H1 (cell line): Measurements from ENCODE around the gene ALS2CL. TPM values are rescaled to one million over a fixed set of nuclear protein-coding genes. Genes with fewer than 3 reads are reported as not detected.

Source experiments
- CTCF ChIA-PET: fragments of 300-600 bp; sonication (Branson Sonifier 250); formaldehyde crosslinking; loops from one replicate; lab custom pipeline; 2021; ENCODE audit not compliant: partially characterized antibody; lab: Charles Lee
- POLR2A ChIA-PET: fragments of 300-600 bp; sonication (Branson Sonifier 250); formaldehyde crosslinking; loops from one replicate; lab custom pipeline; 2021; ENCODE audit warnings: inconsistent platforms; ENCODE audit not compliant: partially characterized antibody; lab: Charles Lee
- DNase-seq, 2 experiments: peaks; one replicate each; pipeline versions ENCODE4 v3.0.0 to v3.0.0-alpha.2; 2010 to 2022; ENCODE audit warnings: low spot score in 2 of 2, low read depth in 1 of 2, mixed read lengths in 1 of 2
- FAIRE-seq: peaks from 2 replicates; lab custom pipeline; 2011; peaks lifted over from hg19 to GRCh38; lab: Jason Lieb, UNC
- H2AFZ ChIP-seq: 2 replicates; pipeline ENCODE4 v1.8.1; 2012; ENCODE audit warnings: low read length, inconsistent platforms
- H2AK5ac ChIP-seq: 2 replicates; pipeline ENCODE4 v1.6.1; 2013; ENCODE audit warnings: low read depth, low read length
- H2BK120ac ChIP-seq: replicated peaks from 2 replicates; pipeline ENCODE3; 2013; ENCODE audit warnings: low read depth, low read length, inconsistent platforms
- H2BK12ac ChIP-seq: 2 replicates; pipeline ENCODE4 v1.6.1; 2013; ENCODE audit warnings: low read depth, low read length
- H2BK15ac ChIP-seq: 2 replicates; pipeline ENCODE4 v1.6.1; 2013; ENCODE audit warnings: low read length
- H2BK20ac ChIP-seq: 2 replicates; pipeline ENCODE4 v1.6.1; 2013; ENCODE audit warnings: low read length
- H2BK5ac ChIP-seq: 2 replicates; pipeline ENCODE4 v1.6.1; 2013; ENCODE audit warnings: low read depth, low read length
- H3K14ac ChIP-seq: 2 replicates; pipeline ENCODE4 v1.6.1; 2013; ENCODE audit warnings: inconsistent platforms; ENCODE audit not compliant: insufficient read length
- H3K18ac ChIP-seq: 2 replicates; pipeline ENCODE4 v1.6.1; 2013; ENCODE audit warnings: low read length; ENCODE audit errors: extremely low read depth
- H3K23ac ChIP-seq: 2 replicates; pipeline ENCODE4 v1.6.1; 2013; ENCODE audit warnings: inconsistent platforms; ENCODE audit not compliant: insufficient read length
- H3K23me2 ChIP-seq: 2 replicates; pipeline ENCODE4 v1.6.1; 2013; ENCODE audit warnings: low read depth, low read length
- H3K27ac ChIP-seq: 2 replicates; pipeline ENCODE4 v1.6.1; 2011; ENCODE audit warnings: low read depth, low read length, inconsistent platforms
- H3K27me3 ChIP-seq, 4 experiments: replicated peaks in 1 of 4; 1 replicate in 1 of 4; 2 replicates in 3 of 4; pipeline versions ENCODE4 v1.6.1 to v1.8.1; 2011 to 2013; ENCODE audit warnings: low read length in 3 of 4, mild to moderate bottlenecking in 3 of 4, inconsistent platforms in 2 of 4, mixed read lengths in 2 of 4, moderate library complexity in 1 of 4; ENCODE audit not compliant: control insufficient read depth in 3 of 4, insufficient read depth in 3 of 4; ENCODE audit errors: extremely low read depth in 1 of 4
- H3K36me3 ChIP-seq, 4 experiments: 2 replicates each; pipeline versions ENCODE4 v1.6.1 to v1.8.1; 2011 to 2013; ENCODE audit warnings: mild to moderate bottlenecking in 4 of 4, low read length in 3 of 4, moderate library complexity in 2 of 4, control low read depth in 1 of 4, inconsistent platforms in 1 of 4; ENCODE audit not compliant: insufficient read depth in 4 of 4, control insufficient read depth in 2 of 4
- H3K4ac ChIP-seq: replicated peaks from 2 replicates; pipeline ENCODE3; 2013; ENCODE audit warnings: low read length, low read depth, mixed read lengths, inconsistent platforms; ENCODE audit not compliant: insufficient read length
- H3K4me1 ChIP-seq, 4 experiments: replicated peaks in 1 of 4; 1 replicate in 1 of 4; 2 replicates in 3 of 4; pipeline versions ENCODE4 v1.6.1 to v1.8.1; 2011 to 2013; ENCODE audit warnings: low read length in 3 of 4, inconsistent platforms in 2 of 4, mixed read lengths in 1 of 4; ENCODE audit not compliant: insufficient read depth in 4 of 4, control insufficient read depth in 3 of 4
- H3K4me2 ChIP-seq, 2 experiments: 2 replicates each; pipeline versions ENCODE4 v1.6.1 to v1.8.1; 2011 to 2013; ENCODE audit warnings: low read depth in 2 of 2, low read length in 2 of 2, control low read depth in 1 of 2, inconsistent platforms in 1 of 2, mild to moderate bottlenecking in 1 of 2; ENCODE audit not compliant: insufficient read depth in 1 of 2
- H3K4me3 ChIP-seq, 4 experiments: fragments of 200-600, 300-600 bp in 1 of 4; sonication (generic), shearing (Covaris generic), sonication (Bioruptor Twin) in 1 of 4; 2 replicates each; pipeline versions ENCODE4 v1.5.1 to v1.8.1; 2011 to 2016; ENCODE audit warnings: low read length in 4 of 4, low read depth in 3 of 4, control low read depth in 2 of 4, inconsistent platforms in 2 of 4, mild to moderate bottlenecking in 2 of 4, mixed read lengths in 1 of 4, moderate library complexity in 1 of 4; ENCODE audit not compliant: insufficient read depth in 2 of 4; ENCODE audit errors: extremely low read depth in 1 of 4
- H3K56ac ChIP-seq: replicated peaks from 2 replicates; pipeline ENCODE3; 2013; ENCODE audit warnings: low read depth, mild to moderate bottlenecking, mixed read lengths, low read length, inconsistent platforms; ENCODE audit not compliant: insufficient read length
- H3K79me1 ChIP-seq: 2 replicates; pipeline ENCODE4 v1.6.1; 2013; ENCODE audit warnings: low read depth, low read length, control low read depth
- H3K79me2 ChIP-seq, 2 experiments: 2 replicates each; pipeline versions ENCODE4 v1.6.1 to v1.8.1; 2012 to 2013; ENCODE audit warnings: low read length in 2 of 2, mild to moderate bottlenecking in 2 of 2, inconsistent platforms in 1 of 2; ENCODE audit not compliant: insufficient read depth in 2 of 2, control insufficient read depth in 1 of 2
- H3K9ac ChIP-seq, 4 experiments: replicated peaks in 1 of 4; 1 replicate in 1 of 4; 2 replicates in 3 of 4; pipeline versions ENCODE4 v1.6.1 to v1.8.1; 2011 to 2013; ENCODE audit warnings: low read depth in 3 of 4, low read length in 3 of 4, control low read depth in 2 of 4, mild to moderate bottlenecking in 2 of 4, moderate library complexity in 2 of 4, inconsistent platforms in 1 of 4; ENCODE audit errors: extremely low read depth in 1 of 4
- H3K9me3 ChIP-seq, 2 experiments: 2 replicates each; pipeline versions ENCODE4 v1.6.1 to v1.8.1; 2012 to 2013; ENCODE audit warnings: mild to moderate bottlenecking in 2 of 2, moderate library complexity in 2 of 2, control low read depth in 1 of 2, inconsistent platforms in 1 of 2, low read depth in 1 of 2, low read length in 1 of 2, mixed read lengths in 1 of 2; ENCODE audit not compliant: insufficient read depth in 2 of 2
- H4K20me1 ChIP-seq, 2 experiments: replicated peaks in 1 of 2; 2 replicates each; pipeline versions ENCODE3 to v1.8.1; 2011 to 2013; ENCODE audit warnings: inconsistent platforms in 2 of 2, low read length in 2 of 2, mild to moderate bottlenecking in 1 of 2; ENCODE audit not compliant: insufficient read depth in 2 of 2, control insufficient read depth in 1 of 2
- H4K5ac ChIP-seq: 2 replicates; pipeline ENCODE4 v1.6.1; 2013; ENCODE audit warnings: low read length, low read depth, mixed read lengths, inconsistent platforms; ENCODE audit not compliant: insufficient read length
- H4K8ac ChIP-seq: 2 replicates; pipeline ENCODE4 v1.8.0; 2013; ENCODE audit warnings: mild to moderate bottlenecking, moderate library complexity, low read length, inconsistent platforms; ENCODE audit not compliant: insufficient read depth; ENCODE audit errors: extremely low read depth
- H4K91ac ChIP-seq: replicated peaks from 2 replicates; pipeline ENCODE3; 2013; ENCODE audit warnings: low read length, mixed read lengths, inconsistent platforms; ENCODE audit not compliant: insufficient read length
- ASH2L ChIP-seq: fragments of 200-600, 300-600 bp; sonication (generic); IDR thresholded peaks from one replicate; pipeline ENCODE4 v1.7.1; 2017; ENCODE audit warnings: low read length
- BCL11A ChIP-seq, 2 experiments: IDR thresholded peaks; one replicate each; pipeline ENCODE4 v1.6.1; 2011; ENCODE audit warnings: low read depth in 2 of 2, low read length in 2 of 2, mild to moderate bottlenecking in 2 of 2
- CEBPB ChIP-seq: IDR thresholded peaks from 2 replicates; pipeline ENCODE4 v1.6.1; 2012; ENCODE audit warnings: low read depth, low read length
- E2F6 ChIP-seq: IDR thresholded peaks from 2 replicates; pipeline ENCODE4 v1.6.1; 2012; ENCODE audit warnings: inconsistent platforms
- NANOG ChIP-seq: IDR thresholded peaks from 2 replicates; pipeline ENCODE4 v1.6.1; 2011; ENCODE audit warnings: low read length, low read depth, mild to moderate bottlenecking, inconsistent platforms; ENCODE audit not compliant: insufficient read depth, poor library complexity, severe bottlenecking
- POLR2A ChIP-seq, 2 experiments: IDR thresholded peaks; 1 replicate in 1 of 2; 2 replicates in 1 of 2; pipeline ENCODE4 v1.6.1; 2011; ENCODE audit warnings: low read depth in 2 of 2, low read length in 2 of 2, mild to moderate bottlenecking in 2 of 2; ENCODE audit errors: control extremely low read depth in 1 of 2
- RAD21 ChIP-seq, 2 experiments: IDR thresholded peaks in 1 of 2; conservative IDR thresholded peaks in 1 of 2; 2 replicates each; pipeline ENCODE4 v1.6.1; 2011; ENCODE audit warnings: low read depth in 2 of 2, low read length in 2 of 2, improper control_type of control experiment in 1 of 2, inconsistent platforms in 1 of 2, mild to moderate bottlenecking in 1 of 2, moderate library complexity in 1 of 2
- RNF2 ChIP-seq: fragments of 200-900, 300-1000 bp; sonication (generic); IDR thresholded peaks from 2 replicates; pipeline ENCODE4 v1.7.1; 2016; ENCODE audit warnings: borderline replicate concordance, low read depth, mild to moderate bottlenecking, antibody characterized with exemption, low read length; ENCODE audit not compliant: poor library complexity, severe bottlenecking; ENCODE audit errors: missing control alignments
- SUZ12 ChIP-seq: fragments of 200-600 bp; sonication (generic); IDR thresholded peaks from 2 replicates; pipeline ENCODE4 v1.6.1; 2012; ENCODE audit warnings: mild to moderate bottlenecking, inconsistent platforms, low read length, moderate library complexity, mixed read lengths
- TEAD4 ChIP-seq: IDR thresholded peaks from 2 replicates; pipeline ENCODE4 v1.6.1; 2012; ENCODE audit warnings: low read depth, low read length, inconsistent platforms, mixed read lengths
- USF2 ChIP-seq: IDR thresholded peaks from 2 replicates; pipeline ENCODE4 v1.6.1; 2011; ENCODE audit warnings: low read length, improper control_type of control experiment
- WGBS, 2 experiments: shearing (Covaris generic) in 1 of 2; methylation state at CpG; one replicate each; pipeline versions ENCODE4 v1.1.6 to v1.1.7; 2013 to 2015; ENCODE audit warnings: low lambda C conversion rate in 2 of 2, mixed read lengths in 2 of 2, inconsistent platforms in 1 of 2, low coverage in 1 of 2, missing lambda C conversion rate in 1 of 2; ENCODE audit not compliant: insufficient replicate concordance in 2 of 2, insufficient coverage in 1 of 2, insufficient read length in 1 of 2; ENCODE audit errors: extremely low coverage in 1 of 2, missing lambda C conversion rate in 1 of 2; 5-methylcytosine and 5-hydroxymethylcytosine counted together
- polyA plus RNA-seq, 7 experiments: library from polyadenylated mRNA; depleted of rRNA in 3 of 7; stranded (reverse) in 5 of 7; unstranded in 2 of 7; fragments of >200 nt in 5 of 7; fragments of 200-250 nt in 2 of 7; gene quantifications; 1 replicate in 5 of 7; 2 replicates in 1 of 7; 4 replicates in 1 of 7; pipeline versions ENCODE4 v1.2.1 to v1.2.3, GENCODE V29; 2011 to 2013; ENCODE audit warnings: missing spikeins in 2 of 7, mixed read lengths in 2 of 7
- total RNA-seq: library from RNA; stranded (reverse); fragmentation: NEBNext Ultra II Directional; extraction: Animal tissue kit (Norgen Biotek cat#: 25700); gene quantifications from 2 replicates; pipeline ENCODE4 v1.2.1, GENCODE V29; 2021

ALS2CL gene
- total and polyA plus RNA-seq, 2 of the 8 experiments (the other 6 are each of a cell fraction or from before 2014, with no cell fraction given): 4.8 to 5.4 TPM

DNA sequence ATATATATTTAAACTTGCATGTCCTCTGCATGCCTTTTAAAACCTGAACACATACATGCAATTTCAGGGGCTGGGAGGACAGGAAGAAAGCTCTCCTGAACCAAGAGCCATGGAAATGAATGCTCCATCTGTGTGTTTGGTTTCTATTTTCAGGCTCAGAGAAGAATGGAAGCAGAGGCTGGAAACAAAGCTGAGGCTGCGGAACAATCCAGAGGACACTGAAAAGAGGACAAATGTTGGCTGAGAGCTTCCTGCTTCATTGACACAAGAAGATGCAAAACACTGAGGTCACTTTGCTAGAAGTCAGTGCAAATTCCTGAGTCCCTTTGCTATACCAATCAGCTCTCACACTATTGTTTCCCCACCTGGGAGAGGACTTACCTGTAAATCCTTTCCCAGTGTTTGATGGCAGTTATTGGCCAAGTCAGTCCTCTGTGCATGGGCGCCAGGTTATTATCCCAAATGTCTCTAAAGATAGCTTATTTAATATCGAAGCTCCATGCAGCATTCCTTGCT, 68.4 kb downstream of the ALS2CL start:
- Histone ChIP-seq H3K4me3 (no peak overlapping the region), H3K4me1 (peaks cover 6 to 17% (median 8%) of the 10 kb centered on the region in 4 experiments; a peak in 6 of 7 replicates), H2BK5ac (no peak overlapping the region), H2BK20ac (no peak overlapping the region), H3K23me2 (no peaks in the 10 kb centered on the region; the same call in 1 of the 2 replicates), H2AFZ (peak overlapping the region; percentile 98), H3K4ac (no peak overlapping the region), H3K79me1 (no peaks in the 10 kb centered on the region), H2BK15ac (peak overlapping the region; percentile 3; the same call in 1 of the 2 replicates), H3K18ac (no peak overlapping the region), H3K79me2 (no peaks in the 10 kb centered on the region), H3K9me3 (no peaks in the 10 kb centered on the region), H3K36me3 (no peaks in the 10 kb centered on the region), H2BK12ac (no peak overlapping the region), H3K27me3 (no peaks in the 10 kb centered on the region), H3K56ac (no peak overlapping the region), H3K4me2 (no peak overlapping the region), H4K5ac (no peak overlapping the region), H4K8ac (no peak overlapping the region), H4K20me1 (no peaks in the 10 kb centered on the region), H2BK120ac (no peak overlapping the region), H3K27ac (peak overlapping the region; percentile 33; the same call in 1 of the 2 replicates), H3K23ac (no peak overlapping the region), H2AK5ac (no peak overlapping the region), H4K91ac (no peak overlapping the region), H3K14ac (no peak overlapping the region), H3K9ac (no peak overlapping the region; a peak in 1 of 7 replicates)
- ChIA-PET CTCF (interaction anchor here (0.8 to 1.7 kb wide), 7 partner anchors 11 to 141 kb away, joined by 3 to 11 read pairs (median 4); no protein-coding TSS in a partner anchor), POLR2A (interaction anchor here (0.5 to 1.8 kb wide), 7 partner anchors 10 to 48 kb away, joined by 3 to 7 read pairs (median 3); a partner anchor contains a TSS)
- WGBS, 2 experiments: 83% methylated on average over 3 of the region's 3 CpGs; no CpG with 5 or more reads in 1 of the 2 experiments
- DNase-seq: no peak
- peak; percentile 92 for FAIRE-seq
- no peak for TF ChIP-seq TEAD4
- TF ChIP-seq NANOG: no peak
- TF ChIP-seq E2F6: no peak
- TF ChIP-seq RAD21 (IDR thresholded peaks at IDR 0.05 in 1 of 2, conservative IDR thresholded peaks at IDR 0.05 in 1 of 2; ENCODE audit: low read depth in 2 of 2, low read length in 2 of 2): no peak
- no peak for TF ChIP-seq USF2
- no peak for TF ChIP-seq RNF2
- no peak for TF ChIP-seq POLR2A (IDR thresholded peaks at IDR 0.05; ENCODE audit: control extremely low read depth in 1 of 2, low read depth in 2 of 2, low read length in 2 of 2)
- TF ChIP-seq CEBPB: no peak
- no peak for TF ChIP-seq ASH2L
- TF ChIP-seq BCL11A (IDR thresholded peaks at IDR 0.05; ENCODE audit: low read depth in 2 of 2, low read length in 2 of 2): no peak
- TF ChIP-seq SUZ12: no peak
